Measurements from ENCODE around the gene ANP32D. TPM values are rescaled to one million over a fixed set of nuclear protein-coding genes. Genes with fewer than 3 reads are reported as not detected.
"Not testable (repeated sequence)": the region's sequence is repeated elsewhere in the genome, so short reads cannot be mapped to it uniquely, and the experiment has no call there.

ANP32D gene
- total RNA-seq, 1 donor from 2014 or later: 0.43 TPM

DNA sequence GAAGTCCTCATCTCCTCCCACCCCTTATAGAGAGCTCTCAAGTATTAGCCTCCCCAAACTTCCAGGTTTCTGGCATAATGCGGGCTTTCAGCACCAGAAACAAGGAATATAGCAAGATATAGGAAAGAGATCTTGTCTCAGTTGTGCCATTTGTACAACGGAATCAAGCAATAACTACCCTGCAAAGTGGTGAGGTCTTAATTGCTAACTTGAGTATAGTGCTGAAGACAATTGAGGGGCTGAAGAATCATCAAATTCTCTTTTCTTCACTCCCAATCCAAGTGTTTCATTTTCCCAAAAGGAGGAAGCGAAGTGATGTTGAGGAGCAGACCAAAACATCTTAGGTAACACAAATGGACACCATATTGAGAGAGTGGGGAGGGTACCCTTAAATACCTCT is 26.8 kb upstream of the ANP32D start:
- no peak for DNase-seq
- Histone ChIP-seq H3K36me3 (no peaks in the 10 kb centered on the region), H3K4me1 (no peaks in the 10 kb centered on the region), H3K9me3 (no peaks in the 10 kb centered on the region), H3K27me3 (no peaks in the 10 kb centered on the region), H3K27ac (no peak overlapping the region), H3K4me3 (no peak overlapping the region)
- no peak for ATAC-seq
- intact Hi-C loops (cut with DNase I): no loop called here
- TF ChIP-seq, protein P1, sequence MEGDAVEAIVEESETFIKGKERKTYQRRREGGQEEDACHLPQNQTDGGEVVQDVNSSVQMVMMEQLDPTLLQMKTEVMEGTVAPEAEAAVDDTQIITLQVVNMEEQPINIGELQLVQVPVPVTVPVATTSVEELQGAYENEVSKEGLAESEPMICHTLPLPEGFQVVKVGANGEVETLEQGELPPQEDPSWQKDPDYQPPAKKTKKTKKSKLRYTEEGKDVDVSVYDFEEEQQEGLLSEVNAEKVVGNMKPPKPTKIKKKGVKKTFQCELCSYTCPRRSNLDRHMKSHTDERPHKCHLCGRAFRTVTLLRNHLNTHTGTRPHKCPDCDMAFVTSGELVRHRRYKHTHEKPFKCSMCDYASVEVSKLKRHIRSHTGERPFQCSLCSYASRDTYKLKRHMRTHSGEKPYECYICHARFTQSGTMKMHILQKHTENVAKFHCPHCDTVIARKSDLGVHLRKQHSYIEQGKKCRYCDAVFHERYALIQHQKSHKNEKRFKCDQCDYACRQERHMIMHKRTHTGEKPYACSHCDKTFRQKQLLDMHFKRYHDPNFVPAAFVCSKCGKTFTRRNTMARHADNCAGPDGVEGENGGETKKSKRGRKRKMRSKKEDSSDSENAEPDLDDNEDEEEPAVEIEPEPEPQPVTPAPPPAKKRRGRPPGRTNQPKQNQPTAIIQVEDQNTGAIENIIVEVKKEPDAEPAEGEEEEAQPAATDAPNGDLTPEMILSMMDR (IDR thresholded peaks at IDR 0.05): no peak

DNA sequence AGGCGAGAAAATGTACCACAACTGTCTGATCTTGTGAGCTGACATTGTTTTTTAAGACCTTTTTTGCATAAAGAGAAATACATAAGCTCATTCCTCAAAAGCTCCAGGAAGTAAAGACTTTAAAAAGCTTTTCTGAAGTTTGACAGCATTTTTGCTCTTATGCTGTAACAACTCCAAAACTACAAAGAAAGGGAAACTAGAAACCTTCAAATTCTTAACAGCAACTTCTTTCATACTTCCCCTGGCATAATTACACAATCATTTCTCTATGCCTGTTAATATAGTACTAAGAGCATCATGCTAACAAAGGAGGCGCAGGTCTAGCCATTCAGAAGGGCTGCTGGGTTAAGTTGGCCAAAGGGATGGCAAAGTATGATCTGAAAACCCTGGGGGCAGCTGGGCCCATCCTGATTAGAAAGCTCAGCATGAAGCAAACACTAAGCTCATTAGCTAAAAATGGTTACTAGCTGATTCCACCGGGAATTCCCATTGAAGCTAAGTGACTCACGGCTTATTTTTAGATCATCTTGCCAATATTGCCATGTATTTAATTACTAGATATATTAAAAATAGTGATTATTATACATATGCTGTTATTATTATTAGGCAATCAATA is 26.1 kb upstream of the ANP32D start:
- intact Hi-C loops (cut with DNase I): no loop called here
- no peak for ATAC-seq

DNA sequence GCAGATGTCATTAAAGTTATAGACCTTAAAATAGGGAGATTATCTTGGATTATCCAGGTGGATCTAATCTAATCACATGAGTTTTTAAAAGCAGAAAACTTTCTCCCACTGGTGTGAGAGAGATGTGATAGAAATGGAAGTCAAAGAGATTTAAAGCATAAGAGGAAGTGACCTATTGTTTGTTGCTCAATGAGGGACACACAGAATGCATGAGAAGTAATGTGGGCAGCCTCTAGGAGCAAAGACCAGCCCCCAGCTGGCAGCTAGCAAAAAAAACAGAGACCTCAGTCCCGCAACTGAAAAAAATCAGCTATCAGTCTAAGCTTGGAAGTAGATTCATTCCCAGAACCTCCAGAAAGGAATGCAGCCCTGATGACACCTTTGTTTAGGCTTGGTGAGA is 24.6 kb upstream of the ANP32D start:
- H3K36me3 ChIP-seq: no peaks in the 10 kb centered on the region
- no peaks in the 10 kb centered on the region for H3K27me3 ChIP-seq
- TF ChIP-seq, protein P1 (IDR thresholded peaks at IDR 0.05): no peak
- no peak for DNase-seq
- intact Hi-C loops (cut with DNase I): no loop called here
- H3K4me1 ChIP-seq: no peaks in the 10 kb centered on the region
- H3K9me3 ChIP-seq: no peaks in the 10 kb centered on the region
- no peak for ATAC-seq
- H3K4me3 ChIP-seq: no peak overlapping the region
- H3K27ac ChIP-seq: no peak overlapping the region

More for the DNA sequence above, 26.1 kb upstream of the ANP32D start:
- H3K4me3 ChIP-seq: no peak overlapping the region
- H3K27me3 ChIP-seq: no peaks in the 10 kb centered on the region
- no peaks in the 10 kb centered on the region for H3K4me1 ChIP-seq
- TF ChIP-seq, protein P1 (IDR thresholded peaks at IDR 0.05): no peak
- no peaks in the 10 kb centered on the region for H3K9me3 ChIP-seq
- no peak for DNase-seq
- no peak overlapping the region for H3K27ac ChIP-seq
- no peaks in the 10 kb centered on the region for H3K36me3 ChIP-seq

DNA sequence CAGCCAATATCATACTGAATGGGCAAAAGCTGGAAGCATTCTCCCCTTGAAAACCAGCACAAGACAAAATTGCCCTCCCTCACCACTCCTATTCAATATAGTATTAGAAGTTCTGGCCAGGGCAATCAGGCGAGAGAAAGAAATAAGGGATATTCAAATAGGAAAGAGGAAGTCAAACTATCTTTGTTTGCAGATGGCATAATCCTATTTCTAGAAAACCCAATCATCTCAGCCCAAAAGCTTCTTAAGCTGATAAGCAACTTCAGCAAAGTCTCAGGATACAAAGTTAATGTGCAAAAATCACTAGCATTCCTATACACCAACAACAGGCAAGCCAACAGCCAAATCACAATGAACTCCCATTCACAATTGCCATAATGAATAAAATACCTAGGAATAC is 21.0 kb upstream of the ANP32D start:
- H3K4me3 ChIP-seq: no peak overlapping the region
- TF ChIP-seq, protein P1 (IDR thresholded peaks at IDR 0.05): no peak
- H3K27me3 ChIP-seq: no peaks in the 10 kb centered on the region
- H3K36me3 ChIP-seq: no peaks in the 10 kb centered on the region
- intact Hi-C loops (cut with DNase I): no loop called here
- DNase-seq (no peak), ATAC-seq (no peak)
- H3K27ac ChIP-seq: no peak overlapping the region
- no peaks in the 10 kb centered on the region for H3K4me1 ChIP-seq
- no peaks in the 10 kb centered on the region for H3K9me3 ChIP-seq

DNA sequence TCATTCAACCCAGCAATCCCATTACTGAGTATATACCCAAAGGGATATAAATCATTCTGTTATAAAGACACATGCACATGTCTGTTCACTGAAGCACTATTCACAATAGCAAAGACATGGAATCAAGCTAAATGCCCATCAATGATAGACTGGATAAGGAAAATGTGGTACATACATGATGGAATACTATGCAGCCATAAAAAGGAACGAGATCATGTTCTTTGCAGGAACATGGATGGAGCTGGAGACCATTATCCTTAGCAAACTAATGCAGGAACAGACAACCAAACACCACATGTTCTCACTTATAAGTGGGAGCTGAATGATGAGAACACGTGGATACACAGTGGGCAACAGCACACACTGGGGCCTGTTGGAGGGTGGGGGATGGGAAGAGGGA is 19.4 kb upstream of the ANP32D start:
- H3K4me1 ChIP-seq; H3K9me3 ChIP-seq; intact Hi-C loops (cut with DNase I); DNase-seq; H3K36me3 ChIP-seq; H3K4me3 ChIP-seq; H3K27ac ChIP-seq; H3K27me3 ChIP-seq; ATAC-seq: not testable (repeated sequence)

DNA sequence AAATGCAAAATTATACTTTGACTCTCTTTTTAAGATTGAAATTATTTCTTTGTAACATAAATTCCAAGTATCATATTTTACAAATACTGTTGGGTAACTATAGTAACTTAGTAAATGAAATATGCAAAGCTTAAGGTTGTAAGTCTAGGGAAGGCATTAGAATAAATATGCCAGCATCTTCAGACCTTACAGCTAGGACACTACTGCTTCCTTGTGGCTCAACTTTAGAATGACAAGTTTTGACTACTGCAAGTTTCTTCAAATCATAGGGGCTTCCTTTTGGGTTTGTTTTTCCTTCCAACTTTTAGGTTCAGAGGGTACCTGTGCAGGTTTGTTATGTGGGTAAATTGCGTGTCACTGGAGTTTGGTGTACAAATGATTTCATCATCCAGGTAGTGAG is 17.7 kb upstream of the ANP32D start:
- H3K4me3 ChIP-seq: no peak overlapping the region
- H3K36me3 ChIP-seq: no peaks in the 10 kb centered on the region
- ATAC-seq: peak; percentile 65
- TF ChIP-seq, protein P1 (IDR thresholded peaks at IDR 0.05): peak; percentile 57
- intact Hi-C loops (cut with DNase I): no loop called here
- no peak for DNase-seq
- no peaks in the 10 kb centered on the region for H3K4me1 ChIP-seq
- H3K27ac ChIP-seq: no peak overlapping the region
- no peaks in the 10 kb centered on the region for H3K27me3 ChIP-seq
- H3K9me3 ChIP-seq: no peaks in the 10 kb centered on the region

All from upper lobe of right lung (tissue), 1 donor.